ENCODE measurements around the gene LMO2. TPM values are rescaled to one million over a fixed set of nuclear protein-coding genes. Genes with fewer than 3 reads are reported as not detected.

LMO2 gene
- polyA plus RNA-seq, 1 donor, result 16.5 TPM

GRCh38 chr11:33913991-33914390 lies 22.1 kb upstream of the LMO2 start:
- no peak for DNase-seq

- no peak for DNase-seq
Observed at GRCh38 chr11:33912405-33913361, 20.8 kb upstream of the LMO2 start.

- DNase-seq, result no peak
Observed at GRCh38 chr11:33910958-33911339, 19.1 kb upstream of the LMO2 start.

GRCh38 chr11:33910296-33910957 lies 18.6 kb upstream of the LMO2 start:
- no peak for DNase-seq

- DNase-seq, result no peak
Observed at GRCh38 chr11:33909552-33909951, 17.7 kb upstream of the LMO2 start.

- DNase-seq, result no peak
Observed at GRCh38 chr11:33909150-33909549, 17.3 kb upstream of the LMO2 start.

- no peak for DNase-seq
Observed at GRCh38 chr11:33907421-33907820, 15.5 kb upstream of the LMO2 start.

- DNase-seq, result no peak
Observed at GRCh38 chr11:33906484-33907186, 14.8 kb upstream of the LMO2 start.

- no peak for DNase-seq
Observed at GRCh38 chr11:33904102-33904501, 12.2 kb upstream of the LMO2 start.

- DNase-seq, result no peak
Observed at GRCh38 chr11:33900159-33900840, 8.4 kb upstream of the LMO2 start.

- peak; percentile 90 for DNase-seq
Observed at GRCh38 chr11:33899400-33900037, 7.6 kb upstream of the LMO2 start.

- no peak for DNase-seq
Observed at GRCh38 chr11:33898957-33899356, 7.1 kb upstream of the LMO2 start.

GRCh38 chr11:33897761-33898375 lies 6.0 kb upstream of the LMO2 start:
- no peak for DNase-seq

- no peak for DNase-seq
Observed at GRCh38 chr11:33896911-33897310, 5.0 kb upstream of the LMO2 start.

- no peak for DNase-seq
Observed at GRCh38 chr11:33895752-33896137, 3.9 kb upstream of the LMO2 start.

GRCh38 chr11:33894398-33894746 lies 2.5 kb upstream of the LMO2 start:
- DNase-seq, result no peak

- DNase-seq, result no peak
Observed at GRCh38 chr11:33893711-33894397, 2.0 kb upstream of the LMO2 start.

GRCh38 chr11:33892906-33893594 lies 1.2 kb upstream of the LMO2 start:
- no peak for DNase-seq

GRCh38 chr11:33889821-33890378 lies 2.0 kb downstream of the LMO2 start:
- no peak for DNase-seq

GRCh38 chr11:33889296-33889695 lies 2.6 kb downstream of the LMO2 start:
- no peak for DNase-seq
